SU-DHL-6 (cell line): ENCODE results near the gene TGDS.

Experiments used
- H2AFZ ChIP-seq: fragments of 200-600 bp; sonication (generic); 2 replicates; pipeline ENCODE4 v1.6.1; 2014; ENCODE audit warnings: low read depth, mild to moderate bottlenecking, moderate library complexity, mixed read lengths, antibody characterized with exemption, low read length; ENCODE audit not compliant: severe bottlenecking
- H3F3A ChIP-seq: fragments of 200-600 bp; shearing (Covaris generic); 2 replicates; pipeline ENCODE4 v1.6.0; 2016; ENCODE audit warnings: antibody characterized with exemption, mild to moderate bottlenecking; ENCODE audit not compliant: insufficient read depth
- H3K27ac ChIP-seq: fragments of 200-600 bp; sonication (generic); 2 replicates; pipeline ENCODE4 v1.5.1; 2016; ENCODE audit warnings: low read depth, mild to moderate bottlenecking, low read length, moderate library complexity, mixed read lengths
- H3K27me3 ChIP-seq: fragments of 200-600 bp; sonication (generic), shearing (Covaris generic); 2 replicates; pipeline ENCODE4 v1.6.0; 2014; ENCODE audit warnings: mild to moderate bottlenecking, low read length
- H3K36me3 ChIP-seq: fragments of 200-600 bp; sonication (generic); 2 replicates; pipeline ENCODE4 v1.6.1; 2014; ENCODE audit warnings: mild to moderate bottlenecking, low read length, mixed read lengths
- H3K4me2 ChIP-seq: fragments of 300-600, 200-600 bp; shearing (Covaris generic), sonication (generic); 2 replicates; pipeline ENCODE4 v1.6.0; 2014; ENCODE audit warnings: low read length, low read depth, mild to moderate bottlenecking; ENCODE audit not compliant: poor library complexity, severe bottlenecking
- H3K4me3 ChIP-seq: fragments of 200-600 bp; sonication (generic); 2 replicates; pipeline ENCODE4 v1.5.1; 2014; ENCODE audit warnings: antibody characterized with exemption, low read length, mild to moderate bottlenecking, mixed read lengths; ENCODE audit not compliant: insufficient read depth, poor library complexity, severe bottlenecking
- H3K79me2 ChIP-seq: fragments of 200-600 bp; sonication (generic); 2 replicates; pipeline ENCODE4 v1.6.1; 2014; ENCODE audit warnings: mild to moderate bottlenecking, low read length, moderate library complexity; ENCODE audit not compliant: insufficient read depth
- H3K9ac ChIP-seq: fragments of 200-600 bp; sonication (generic); 2 replicates; pipeline ENCODE4 v1.7.0; 2014; ENCODE audit warnings: mild to moderate bottlenecking, low read length
- H3K9me2 ChIP-seq: fragments of 200-600 bp; sonication (generic); replicated peaks from 2 replicates; pipeline ENCODE4 v1.6.1; 2014; ENCODE audit warnings: low read length; ENCODE audit not compliant: insufficient read depth
- H3K9me3 ChIP-seq: fragments of 200-600 bp; sonication (generic); 2 replicates; pipeline ENCODE4 v1.6.1; 2014; ENCODE audit warnings: low read length, mixed read lengths; ENCODE audit not compliant: insufficient read depth
- H4K20me1 ChIP-seq: fragments of 200-600 bp; sonication (generic); 2 replicates; pipeline ENCODE4 v1.6.1; 2014; ENCODE audit warnings: low read depth, mild to moderate bottlenecking, antibody characterized with exemption, low read length, moderate library complexity, mixed read lengths
- CTCF ChIP-seq: fragments of 200-600 bp; sonication (generic); IDR thresholded peaks from one replicate; pipeline ENCODE4 v1.5.1; 2017; ENCODE audit warnings: antibody characterized with exemption, mild to moderate bottlenecking, low read length, moderate library complexity; ENCODE audit not compliant: insufficient read depth, poor library complexity, severe bottlenecking
- EZH2phosphoT487 ChIP-seq: fragments of 200-600 bp; sonication (generic), shearing (Covaris generic); conservative IDR thresholded peaks from 2 replicates; pipeline ENCODE4 v1.6.1; 2018; ENCODE audit warnings: mild to moderate bottlenecking, antibody characterized with exemption, low read length, moderate library complexity, mixed read lengths

The TGDS gene

GRCh38 chr13:94583926-94584325 is 12.0 kb downstream of the TGDS start:
- no peaks in the 10 kb centered on the region for H3K9me3 ChIP-seq
- no peak for TF ChIP-seq CTCF
- no peaks in the 10 kb centered on the region for H4K20me1 ChIP-seq
- H3F3A ChIP-seq, result 0 out of 2 replicates have a peak, but pooled peaks cover 3% of the 10 kb centered on the region
- no peak overlapping the region for H3K9ac ChIP-seq
- H3K79me2 ChIP-seq, result peaks cover 8% of the 10 kb centered on the region; the same call in 1 of the 2 replicates
- H3K4me3 ChIP-seq, result no peak overlapping the region
- no peak overlapping the region for H2AFZ ChIP-seq
- no peak overlapping the region for H3K4me2 ChIP-seq
- H3K27ac ChIP-seq, result no peak overlapping the region
- H3K27me3 ChIP-seq, result no peaks in the 10 kb centered on the region
- peaks cover 55% of the 10 kb centered on the region; the same call in 1 of the 2 replicates for H3K36me3 ChIP-seq
- H3K9me2 ChIP-seq, result no peaks in the 10 kb centered on the region

GRCh38 chr13:94579063-94579462 is 16.9 kb downstream of the TGDS start:
- Histone ChIP-seq H3K4me2 (no peak overlapping the region), H4K20me1 (peaks cover 3% of the 10 kb centered on the region; the same call in 1 of the 2 replicates), H3F3A (no peaks in the 10 kb centered on the region), H3K9me2 (no peaks in the 10 kb centered on the region), H3K9ac (no peak overlapping the region), H3K27me3 (no peaks in the 10 kb centered on the region), H3K9me3 (no peaks in the 10 kb centered on the region), H3K27ac (no peak overlapping the region), H3K36me3 (peaks cover 73% of the 10 kb centered on the region), H3K4me3 (no peak overlapping the region), H2AFZ (no peak overlapping the region), H3K79me2 (no peaks in the 10 kb centered on the region)
- TF ChIP-seq EZH2phosphoT487, result no peak
- TF ChIP-seq CTCF, result no peak

GRCh38 chr13:94569615-94570014 is 26.3 kb downstream of the TGDS start:
- Histone ChIP-seq H3K36me3 (peaks cover 15% of the 10 kb centered on the region), H3K9me2 (no peaks in the 10 kb centered on the region), H3K27me3 (no peaks in the 10 kb centered on the region), H4K20me1 (no peaks in the 10 kb centered on the region), H2AFZ (no peak overlapping the region), H3K4me3 (no peak overlapping the region), H3K9ac (no peak overlapping the region), H3F3A (no peaks in the 10 kb centered on the region), H3K27ac (no peak overlapping the region), H3K4me2 (no peak overlapping the region), H3K79me2 (no peaks in the 10 kb centered on the region), H3K9me3 (no peaks in the 10 kb centered on the region)
- no peak for TF ChIP-seq EZH2phosphoT487
- no peak for TF ChIP-seq CTCF

GRCh38 chr13:94568443-94568842 is 27.5 kb downstream of the TGDS start:
- Histone ChIP-seq H3K9me2 (no peaks in the 10 kb centered on the region), H2AFZ (no peak overlapping the region), H3K9me3 (no peaks in the 10 kb centered on the region), H3K27ac (no peak overlapping the region), H3K9ac (no peak overlapping the region), H3K79me2 (no peaks in the 10 kb centered on the region), H4K20me1 (no peaks in the 10 kb centered on the region), H3K4me2 (no peak overlapping the region), H3K36me3 (peaks cover 3% of the 10 kb centered on the region; the same call in 1 of the 2 replicates), H3F3A (no peaks in the 10 kb centered on the region), H3K4me3 (no peak overlapping the region), H3K27me3 (no peaks in the 10 kb centered on the region)
- TF ChIP-seq CTCF, result no peak
